Adipose tissue (tissue), 3 donors: Measurements from ENCODE around the gene DLG2. TPM values are rescaled to one million over a fixed set of nuclear protein-coding genes. Genes with fewer than 3 reads are reported as not detected.
"Not testable (repeated sequence)": the region's sequence is repeated elsewhere in the genome, so short reads cannot be mapped to it uniquely, and the experiment has no call there.

Experiments
- H3K27ac ChIP-seq: one replicate; pipeline ENCODE4 v1.5.1; 2013; ENCODE audit warnings: low read depth, low read length
- WGBS, 3 donors: extraction: QIAGEN DNeasy Blood & Tissue Kit; methylation state at CpG; one replicate each; pipeline ENCODE4 v1.1.7; 2013; 5-methylcytosine and 5-hydroxymethylcytosine counted together
- polyA plus RNA-seq, 3 donors: library from polyadenylated mRNA; stranded (reverse); fragments of 200-250 nt; gene quantifications; one replicate each; pipeline ENCODE4 v1.2.3, GENCODE V29; 2013
- donor health status: healthy with polysubstance abuse.
- donor health status: Bipolar disorder and iron deficiency.
- donor health status: healthy.

Gene DLG2
- polyA plus RNA-seq, 3 donors: 0.51 to 1.7 (median 0.91) TPM

DNA sequence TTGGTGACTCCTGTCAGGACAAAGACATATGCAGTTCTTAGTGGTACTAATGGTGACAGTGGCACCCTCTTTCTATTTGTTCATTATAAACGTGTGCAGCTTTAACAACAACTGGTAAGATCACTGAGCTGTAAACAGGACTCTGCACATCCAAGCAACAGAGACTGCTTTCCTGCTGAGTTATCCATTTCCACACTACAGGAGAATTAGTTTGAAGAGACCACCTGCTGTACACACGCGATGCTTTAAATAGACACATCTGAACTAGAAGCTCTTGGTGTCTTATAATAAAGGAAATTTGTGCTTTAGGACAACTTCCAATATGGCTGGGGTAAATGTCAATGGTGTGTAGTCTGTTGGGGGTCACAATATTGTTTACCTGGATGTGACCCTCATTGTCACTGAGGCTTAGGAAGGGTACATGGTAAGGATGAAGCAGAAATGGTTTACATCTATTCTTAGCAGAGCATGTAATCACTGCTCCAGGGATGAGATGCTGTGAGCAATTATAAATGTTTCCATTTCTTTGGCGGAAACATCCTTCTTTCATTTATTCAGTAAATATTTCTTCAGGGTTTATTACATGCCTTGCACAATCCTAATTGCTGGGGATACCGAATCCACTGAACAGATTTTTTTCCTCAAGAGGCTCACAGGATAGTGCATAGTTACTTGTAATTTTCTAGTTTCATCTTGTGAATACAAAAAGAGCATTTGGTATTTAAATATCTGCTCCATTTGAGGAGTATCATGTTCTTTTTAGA, 1987.0 kb downstream of the DLG2 start:
- H3K27ac ChIP-seq: no peak overlapping the region

DNA sequence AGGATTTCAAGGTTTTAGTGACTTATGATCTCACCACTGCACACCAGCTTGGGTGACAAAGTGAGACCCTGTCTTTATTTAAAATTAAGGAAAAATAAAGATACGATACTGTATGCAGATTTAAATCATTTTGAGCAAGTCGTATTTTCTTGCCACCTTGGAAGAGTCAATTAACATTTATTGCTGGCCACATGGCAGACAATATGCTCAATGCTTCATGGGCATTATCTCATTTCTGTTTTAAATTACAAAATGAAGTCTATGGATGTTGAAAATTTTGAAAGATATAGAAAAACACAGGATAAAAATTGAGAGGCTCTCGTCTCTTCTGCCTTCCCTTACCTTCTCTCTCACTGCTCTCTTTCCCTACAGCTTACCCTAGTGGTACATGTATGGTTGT, 1992.0 kb downstream of the DLG2 start:
- 81 to 91% (median 87%) methylated on average over 3 of the region's 3 CpGs for WGBS, 3 donors
- no peak overlapping the region for H3K27ac ChIP-seq

More for the DNA sequence above, 1987.0 kb downstream of the DLG2 start:
- 71 to 83% (median 78%) methylated on average over 5 of the region's 5 CpGs for WGBS, 3 donors

GRCh38 chr11:83630211-83630610, 1996.9 kb downstream of the DLG2 start:
- 84 to 92% (median 91%) methylated on average over 1 of the region's 1 CpG for WGBS, 3 donors
- no peak overlapping the region for H3K27ac ChIP-seq

- H3K27ac ChIP-seq: no peak overlapping the region
- 44 to 72% (median 57%) methylated on average over 2 of the region's 2 CpGs for WGBS, 3 donors
These were observed 1997.4 kb downstream of the DLG2 start for GRCh38 chr11:83629775-83630174.

DNA sequence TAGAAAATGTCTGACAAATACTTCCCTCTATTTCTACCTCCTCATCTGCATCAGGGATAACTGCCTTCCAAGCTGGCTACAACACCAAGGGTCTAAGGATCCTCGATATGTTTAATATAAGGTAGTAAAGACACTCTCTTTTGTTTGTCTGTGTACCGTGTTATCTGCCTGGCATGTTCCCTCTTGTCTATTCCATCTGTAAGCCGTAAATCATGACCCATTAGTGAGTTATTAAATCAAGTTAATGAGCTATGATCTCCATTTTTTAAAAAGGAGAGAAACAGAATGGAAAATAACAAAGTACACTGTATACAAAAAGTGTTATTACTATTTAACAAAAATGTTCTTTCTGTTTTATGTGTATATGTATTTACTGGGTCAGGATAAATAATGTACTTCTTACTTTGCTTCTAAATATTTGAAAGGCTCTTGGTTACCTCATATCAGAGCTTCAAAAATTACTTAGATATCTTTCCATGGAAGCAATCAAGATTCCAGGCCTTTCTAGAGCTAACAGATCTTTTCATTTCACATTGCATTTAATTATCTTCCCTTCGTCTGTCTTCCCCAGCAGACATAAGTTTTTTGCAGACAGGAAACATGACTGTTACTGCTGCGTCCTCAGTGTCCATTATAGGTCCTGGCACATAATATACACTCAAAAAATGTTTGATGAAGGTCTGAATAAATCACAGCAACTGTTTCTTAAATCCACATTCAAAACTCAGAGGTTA, 1998.4 kb downstream of the DLG2 start:
- 54 to 67% (median 64%) methylated on average over 5 of the region's 5 CpGs for WGBS, 3 donors
- H3K27ac ChIP-seq: no peak overlapping the region

DNA sequence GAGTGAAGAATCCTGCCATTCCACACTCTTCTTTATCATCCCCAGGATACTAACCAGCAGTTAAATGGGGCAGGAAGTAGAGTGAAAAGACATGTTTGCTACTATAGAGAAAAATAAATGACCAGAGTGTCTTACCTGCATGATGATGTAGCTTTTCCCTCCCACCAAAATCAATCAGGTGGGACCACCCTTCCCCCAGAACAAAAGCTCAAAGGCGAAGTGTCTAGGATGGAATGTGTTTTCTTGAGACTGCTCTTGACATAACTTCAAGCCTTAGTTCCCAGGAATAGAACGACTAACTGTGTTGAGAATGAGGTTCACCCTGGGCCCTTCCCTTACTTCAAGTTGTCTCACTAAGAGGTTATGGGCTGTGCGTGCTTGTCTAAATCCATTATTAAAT, 2001.8 kb downstream of the DLG2 start:
- H3K27ac ChIP-seq: no peak overlapping the region
- 86 to 90% (median 89%) methylated on average over 3 of the region's 3 CpGs for WGBS, 3 donors

DNA sequence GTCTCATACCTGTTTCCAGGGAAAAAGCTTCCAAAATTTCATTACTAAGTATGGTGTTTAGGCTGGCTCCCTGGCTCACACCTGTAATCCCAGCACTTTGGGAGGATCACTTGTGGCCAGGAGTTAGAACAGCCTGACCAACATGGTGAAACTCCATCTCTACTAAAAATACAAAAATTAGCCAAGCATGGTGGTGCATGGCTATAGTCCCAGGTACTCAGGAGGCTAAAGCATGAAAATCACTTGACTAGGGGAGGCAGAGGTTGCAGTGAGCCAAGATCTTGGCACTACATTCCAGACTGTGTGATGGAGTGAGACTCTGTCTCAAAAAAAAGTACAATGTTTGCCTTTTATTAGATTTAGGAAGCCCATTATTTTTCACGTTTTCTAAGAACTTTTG, 2009.5 kb downstream of the DLG2 start:
- no peak overlapping the region for H3K27ac ChIP-seq
- WGBS, 3 donors: 74 to 85% (median 79%) methylated on average over 1 of the region's 1 CpG

DNA sequence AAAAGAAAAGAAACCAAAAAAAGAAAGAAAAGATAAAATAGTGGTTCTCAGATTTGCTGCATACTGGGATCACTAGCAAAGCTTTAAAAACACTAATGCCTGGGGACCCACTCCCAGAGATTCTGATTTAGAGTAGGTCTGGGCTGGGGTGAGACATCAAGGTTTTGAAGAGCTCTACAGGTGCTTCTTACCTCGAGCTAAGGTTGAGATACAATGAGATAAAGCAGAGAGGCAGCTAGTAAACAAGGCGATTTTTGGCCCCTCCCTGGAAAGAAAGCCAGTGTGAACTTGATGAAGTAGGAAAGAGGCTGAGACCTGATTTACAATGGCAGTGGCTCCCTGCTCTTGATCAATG, 2013.4 kb downstream of the DLG2 start:
- H3K27ac ChIP-seq: no peak overlapping the region
- WGBS, 3 donors: 37 to 53% (median 44%) methylated on average over 2 of the region's 2 CpGs

DNA sequence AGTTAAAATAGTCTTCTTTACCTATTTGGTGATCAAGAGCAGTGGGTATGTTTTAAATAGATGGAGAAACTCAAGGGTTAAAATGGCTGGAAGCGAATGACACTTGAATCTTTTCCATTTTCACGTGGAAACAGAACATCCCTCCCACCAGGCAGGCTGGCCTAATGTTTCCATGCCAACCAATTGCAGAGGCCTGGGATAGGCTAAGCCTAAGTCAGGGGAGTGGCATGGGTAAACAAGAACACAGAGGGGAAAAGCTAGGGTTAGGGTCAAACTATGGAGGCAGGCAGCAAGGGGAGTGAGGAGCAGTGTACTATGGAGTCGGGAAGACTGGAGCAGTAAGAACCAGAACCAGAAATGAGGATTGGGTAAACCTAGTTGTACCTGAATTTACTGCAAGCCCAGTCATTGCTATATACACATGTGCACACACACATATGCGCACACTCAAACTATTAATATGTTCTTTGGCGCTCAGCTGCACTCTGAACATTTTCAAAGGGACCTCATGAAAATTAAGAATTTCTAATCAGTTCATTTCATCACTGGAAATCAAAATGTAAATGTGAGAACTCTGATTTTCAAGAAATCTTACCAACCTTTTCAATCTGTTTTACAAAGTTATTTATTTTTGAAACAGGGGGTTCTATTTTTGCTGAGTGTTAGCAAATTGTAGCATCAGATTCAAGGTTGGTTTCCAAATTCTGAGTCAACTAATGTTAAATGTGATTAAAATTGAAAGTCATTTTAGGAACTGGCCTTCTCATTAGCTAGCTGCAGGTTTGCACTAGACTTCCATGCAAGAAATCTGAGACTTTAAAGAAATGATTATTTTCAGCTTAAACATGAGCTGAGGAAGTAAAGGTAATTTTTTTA, 2014.0 kb downstream of the DLG2 start:
- 59 to 68% (median 66%) methylated on average over 5 of the region's 5 CpGs for WGBS, 3 donors

DNA sequence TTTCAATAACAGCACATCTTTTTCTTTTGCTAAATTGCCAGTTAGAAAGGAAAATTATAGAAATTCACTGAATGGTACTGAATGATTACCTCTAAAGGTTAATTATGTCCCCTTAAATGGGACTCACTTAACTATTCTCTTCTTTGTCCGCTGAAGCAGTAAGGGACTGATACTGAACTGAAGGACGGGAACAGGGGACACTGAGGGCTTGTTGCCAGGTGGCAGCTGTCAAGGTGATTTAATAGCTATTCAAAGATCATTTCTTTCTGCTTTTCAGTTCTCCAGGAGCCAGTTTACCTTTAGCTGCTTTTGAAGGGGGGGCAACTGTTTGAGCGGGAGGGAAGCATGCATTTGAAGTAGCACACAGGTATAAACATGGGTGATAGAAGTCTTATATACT, 2015.5 kb downstream of the DLG2 start:
- 47 to 81% (median 81%) methylated on average over 3 of the region's 3 CpGs for WGBS, 3 donors
- no peak overlapping the region for H3K27ac ChIP-seq

More for the DNA sequence above, 2014.0 kb downstream of the DLG2 start:
- no peak overlapping the region for H3K27ac ChIP-seq

DNA sequence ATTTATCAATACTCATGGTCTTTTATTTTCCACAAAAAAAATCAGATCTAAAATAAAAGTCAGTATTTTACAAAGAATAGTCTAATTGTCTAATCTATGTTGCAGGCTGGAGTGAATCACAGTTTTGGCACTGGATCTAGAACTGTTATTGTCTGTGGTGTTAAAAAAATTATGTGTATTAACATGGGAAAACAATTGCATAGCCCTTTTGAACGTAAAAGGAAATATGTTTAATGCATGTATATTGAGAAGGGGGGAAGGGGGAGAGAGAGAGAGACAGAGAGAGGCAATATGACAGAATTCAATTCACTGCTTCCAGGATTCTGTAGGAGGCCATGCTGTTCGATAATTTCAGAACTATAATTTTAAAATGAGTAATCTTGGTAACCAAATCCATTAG, 2016.1 kb downstream of the DLG2 start:
- 38 to 62% (median 51%) methylated on average over 2 of the region's 2 CpGs for WGBS, 3 donors
- no peak overlapping the region for H3K27ac ChIP-seq

GRCh38 chr11:83609191-83609590, 2018.0 kb downstream of the DLG2 start:
- H3K27ac ChIP-seq: no peak overlapping the region
- WGBS, 3 donors: 67 to 83% (median 72%) methylated on average over 2 of the region's 2 CpGs

GRCh38 chr11:83608571-83608970, 2018.6 kb downstream of the DLG2 start:
- WGBS, 3 donors: 65 to 95% (median 94%) methylated on average over 1 of the region's 1 CpG
- no peak overlapping the region for H3K27ac ChIP-seq

DNA sequence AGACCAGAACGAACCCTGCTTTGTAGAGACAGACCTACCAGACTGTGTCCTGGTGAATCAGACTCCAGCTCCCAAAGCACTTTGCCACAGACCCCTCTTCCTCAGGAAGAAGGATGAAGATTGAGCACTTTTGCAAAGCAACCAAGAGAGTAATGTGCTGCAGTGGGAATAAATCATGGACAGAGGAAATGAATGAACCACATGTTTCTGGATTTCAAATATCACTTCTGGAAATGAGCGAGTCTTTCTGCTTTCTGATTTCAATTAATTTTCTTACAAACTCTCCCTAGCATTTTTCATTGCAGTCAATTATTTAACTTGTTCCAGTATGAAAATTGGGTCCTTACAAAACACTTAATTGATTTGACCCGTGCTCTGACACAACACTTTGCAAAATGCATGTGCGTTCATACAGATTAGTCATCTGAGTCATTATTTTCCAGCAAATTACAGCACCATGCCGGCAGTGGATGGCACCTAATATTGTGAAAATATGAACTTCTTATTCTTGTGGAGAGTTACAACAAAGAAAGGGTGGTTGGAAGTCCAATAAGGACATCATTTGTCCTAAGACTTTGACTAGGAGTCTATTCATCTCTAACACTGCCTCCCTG, 2025.1 kb downstream of the DLG2 start:
- WGBS, 3 donors: 78 to 84% (median 82%) methylated on average over 5 of the region's 5 CpGs
- H3K27ac ChIP-seq: no peak overlapping the region

GRCh38 chr11:83601201-83601913, 2025.8 kb downstream of the DLG2 start:
- WGBS, 3 donors: 69 to 92% (median 89%) methylated on average over 11 of the region's 11 CpGs
- no peak overlapping the region for H3K27ac ChIP-seq

DNA sequence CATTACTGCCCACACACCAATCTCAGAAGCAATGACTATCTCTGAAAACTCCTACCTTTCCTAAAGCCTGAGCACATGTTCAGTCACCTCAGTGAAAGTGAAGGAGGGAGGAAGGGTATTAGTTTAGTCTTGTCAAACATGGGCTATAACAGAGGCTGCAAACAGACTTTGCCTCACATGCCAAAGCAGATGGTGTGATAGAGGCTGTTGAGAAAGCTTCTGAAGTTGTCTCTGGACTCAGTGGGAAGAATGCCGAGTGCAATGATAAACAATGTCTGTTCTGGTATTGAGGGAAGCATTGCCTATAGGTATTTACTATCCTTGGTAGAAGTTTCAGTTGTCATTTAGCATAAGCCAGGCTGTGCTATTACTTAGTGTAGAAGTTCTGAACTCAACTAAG, 2026.5 kb downstream of the DLG2 start:
- 62 to 84% (median 80%) methylated on average over 1 of the region's 1 CpG for WGBS, 3 donors
- no peak overlapping the region for H3K27ac ChIP-seq

- H3K27ac ChIP-seq: no peak overlapping the region
- 84 to 89% (median 87%) methylated on average over 3 of the region's 3 CpGs for WGBS, 3 donors
These were observed 2028.1 kb downstream of the DLG2 start for GRCh38 chr11:83599066-83599465.

DNA sequence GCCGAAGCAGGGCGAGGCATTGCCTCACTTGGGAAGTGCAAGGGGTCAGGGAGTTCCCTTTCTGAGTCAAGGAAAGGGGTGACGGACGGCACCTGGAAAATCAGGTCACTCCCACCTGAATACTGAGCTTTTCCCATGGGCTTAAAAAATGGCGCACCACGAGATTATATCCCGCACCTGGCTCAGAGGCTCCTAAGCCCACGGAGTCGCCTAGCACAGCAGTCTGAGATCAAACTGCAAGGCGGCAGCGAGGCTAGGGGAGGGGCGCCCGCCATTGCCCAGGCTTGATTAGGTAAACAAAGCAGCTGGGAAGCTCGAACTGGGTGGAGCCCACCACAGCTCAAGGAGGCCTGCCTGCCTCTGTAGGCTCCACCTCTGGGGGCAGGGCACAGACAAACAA, 2039.3 kb downstream of the DLG2 start:
- WGBS, 3 donors: 44 to 67% (median 57%) methylated on average over 11 to 13 of the region's 14 CpGs
- H3K27ac ChIP-seq: not testable (repeated sequence)
